AG09309 (cell line): ENCODE measurements around the gene LRRC25.
"Not testable (repeated sequence)": the region's sequence is repeated elsewhere in the genome, so short reads cannot be mapped to it uniquely, and the experiment has no call there.

Source experiments
- DNase-seq: peaks from one replicate; pipeline ENCODE4 v3.0.0-alpha.2; 2010; ENCODE audit warnings: low read depth
- H3K4me3 ChIP-seq: 2 replicates; pipeline ENCODE4 v1.5.1; 2011; ENCODE audit warnings: mild to moderate bottlenecking, low read depth, low read length, moderate library complexity; ENCODE audit not compliant: control insufficient read depth
- CTCF ChIP-seq: IDR thresholded peaks from 2 replicates; pipeline ENCODE4 v1.5.1; 2011; ENCODE audit warnings: mild to moderate bottlenecking, low read depth, low read length, inconsistent platforms; ENCODE audit not compliant: insufficient read depth, control insufficient read depth; ENCODE audit errors: missing control alignments

LRRC25 gene

GRCh38 chr19:18412610-18413239 is 15.3 kb upstream of the LRRC25 start:
- DNase-seq, result no peak
- no peak overlapping the region for H3K4me3 ChIP-seq
- no peak for TF ChIP-seq CTCF

DNA sequence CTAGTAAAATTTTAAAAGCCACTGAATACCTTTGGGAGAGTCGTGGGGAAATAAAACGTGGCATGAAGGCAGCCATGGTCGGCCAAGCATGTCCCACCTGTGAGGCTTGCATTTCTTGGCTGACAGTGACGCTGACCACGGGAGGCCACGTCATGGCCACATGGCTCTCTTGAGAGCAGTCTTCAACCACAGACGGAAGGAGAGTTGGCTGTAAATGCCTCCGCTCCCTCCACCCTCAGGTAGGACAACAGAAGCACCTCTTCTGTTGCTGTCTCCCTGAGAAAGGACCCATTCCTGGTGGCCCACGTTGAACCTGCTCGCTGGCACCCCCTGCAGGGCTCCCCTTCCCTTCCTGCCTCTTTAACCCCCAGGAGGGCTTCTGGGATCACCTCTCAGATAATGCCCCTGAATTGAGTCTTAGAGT is 10.6 kb upstream of the LRRC25 start:
- DNase-seq, result no peak

GRCh38 chr19:18406749-18407148 is 9.3 kb upstream of the LRRC25 start:
- H3K4me3 ChIP-seq, result no peak overlapping the region
- TF ChIP-seq CTCF, result no peak
- DNase-seq, result no peak

More for the DNA sequence above, 10.6 kb upstream of the LRRC25 start:
- H3K4me3 ChIP-seq, result no peak overlapping the region
- peak; percentile 52 for TF ChIP-seq CTCF

- H3K4me3 ChIP-seq, DNase-seq: not testable (repeated sequence)
These were observed 8.3 kb upstream of the LRRC25 start for GRCh38 chr19:18405754-18406153.

GRCh38 chr19:18402455-18403248 is 5.2 kb upstream of the LRRC25 start:
- H3K4me3 ChIP-seq, DNase-seq: not testable (repeated sequence)

GRCh38 chr19:18401580-18402112 is 4.2 kb upstream of the LRRC25 start:
- no peak overlapping the region for H3K4me3 ChIP-seq
- no peak for DNase-seq
- TF ChIP-seq CTCF, result peak; percentile 53

DNA sequence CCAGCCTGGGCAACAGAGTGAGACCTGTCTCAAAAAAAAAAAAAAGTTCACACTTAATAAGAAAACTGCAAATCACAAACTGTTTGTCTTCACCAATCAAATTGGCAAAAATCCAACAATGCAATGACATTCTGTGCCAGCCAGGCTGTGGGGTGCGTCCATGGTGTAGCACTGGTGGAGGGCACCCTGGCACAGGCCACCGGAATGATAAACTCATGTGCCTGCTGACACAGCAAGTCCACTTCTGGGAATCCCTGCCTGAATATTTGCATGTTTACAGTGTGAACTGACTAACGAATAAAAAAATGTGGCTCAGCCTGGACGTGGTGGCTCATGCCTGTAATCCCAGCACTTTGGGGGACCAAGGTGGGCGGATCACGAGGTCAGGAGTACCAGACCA is 1.6 kb upstream of the LRRC25 start:
- no peak for DNase-seq
- TF ChIP-seq CTCF, result no peak
- no peak overlapping the region for H3K4me3 ChIP-seq
